H1 (cell line): ENCODE data around the gene ERO1A. TPM values are rescaled to one million over a fixed set of nuclear protein-coding genes. Genes with fewer than 3 reads are reported as not detected.

Source experiments
- CTCF ChIA-PET: fragments of 300-600 bp; sonication (Branson Sonifier 250); formaldehyde crosslinking; loops from one replicate; lab custom pipeline; 2021; ENCODE audit not compliant: partially characterized antibody; lab: Charles Lee
- POLR2A ChIA-PET: fragments of 300-600 bp; sonication (Branson Sonifier 250); formaldehyde crosslinking; loops from one replicate; lab custom pipeline; 2021; ENCODE audit warnings: inconsistent platforms; ENCODE audit not compliant: partially characterized antibody; lab: Charles Lee
- DNase-seq, 2 experiments: peaks; one replicate each; pipeline versions ENCODE4 v3.0.0 to v3.0.0-alpha.2; 2010 to 2022; ENCODE audit warnings: low spot score in 2 of 2, low read depth in 1 of 2, mixed read lengths in 1 of 2
- FAIRE-seq: peaks from 2 replicates; lab custom pipeline; 2011; peaks lifted over from hg19 to GRCh38; lab: Jason Lieb, UNC
- H2AFZ ChIP-seq: 2 replicates; pipeline ENCODE4 v1.8.1; 2012; ENCODE audit warnings: low read length, inconsistent platforms
- H2AK5ac ChIP-seq: 2 replicates; pipeline ENCODE4 v1.6.1; 2013; ENCODE audit warnings: low read depth, low read length
- H2BK120ac ChIP-seq: replicated peaks from 2 replicates; pipeline ENCODE3; 2013; ENCODE audit warnings: low read depth, low read length, inconsistent platforms
- H2BK12ac ChIP-seq: 2 replicates; pipeline ENCODE4 v1.6.1; 2013; ENCODE audit warnings: low read depth, low read length
- H2BK15ac ChIP-seq: 2 replicates; pipeline ENCODE4 v1.6.1; 2013; ENCODE audit warnings: low read length
- H2BK20ac ChIP-seq: 2 replicates; pipeline ENCODE4 v1.6.1; 2013; ENCODE audit warnings: low read length
- H2BK5ac ChIP-seq: 2 replicates; pipeline ENCODE4 v1.6.1; 2013; ENCODE audit warnings: low read depth, low read length
- H3K14ac ChIP-seq: 2 replicates; pipeline ENCODE4 v1.6.1; 2013; ENCODE audit warnings: inconsistent platforms; ENCODE audit not compliant: insufficient read length
- H3K18ac ChIP-seq: 2 replicates; pipeline ENCODE4 v1.6.1; 2013; ENCODE audit warnings: low read length; ENCODE audit errors: extremely low read depth
- H3K23ac ChIP-seq: 2 replicates; pipeline ENCODE4 v1.6.1; 2013; ENCODE audit warnings: inconsistent platforms; ENCODE audit not compliant: insufficient read length
- H3K23me2 ChIP-seq: 2 replicates; pipeline ENCODE4 v1.6.1; 2013; ENCODE audit warnings: low read depth, low read length
- H3K27ac ChIP-seq: 2 replicates; pipeline ENCODE4 v1.6.1; 2011; ENCODE audit warnings: low read depth, low read length, inconsistent platforms
- H3K27me3 ChIP-seq, 4 experiments: replicated peaks in 1 of 4; 1 replicate in 1 of 4; 2 replicates in 3 of 4; pipeline versions ENCODE4 v1.6.1 to v1.8.1; 2011 to 2013; ENCODE audit warnings: low read length in 3 of 4, mild to moderate bottlenecking in 3 of 4, inconsistent platforms in 2 of 4, mixed read lengths in 2 of 4, moderate library complexity in 1 of 4; ENCODE audit not compliant: control insufficient read depth in 3 of 4, insufficient read depth in 3 of 4; ENCODE audit errors: extremely low read depth in 1 of 4
- H3K36me3 ChIP-seq, 4 experiments: 2 replicates each; pipeline versions ENCODE4 v1.6.1 to v1.8.1; 2011 to 2013; ENCODE audit warnings: mild to moderate bottlenecking in 4 of 4, low read length in 3 of 4, moderate library complexity in 2 of 4, control low read depth in 1 of 4, inconsistent platforms in 1 of 4; ENCODE audit not compliant: insufficient read depth in 4 of 4, control insufficient read depth in 2 of 4
- H3K4ac ChIP-seq: replicated peaks from 2 replicates; pipeline ENCODE3; 2013; ENCODE audit warnings: low read length, low read depth, mixed read lengths, inconsistent platforms; ENCODE audit not compliant: insufficient read length
- H3K4me1 ChIP-seq, 4 experiments: replicated peaks in 1 of 4; 1 replicate in 1 of 4; 2 replicates in 3 of 4; pipeline versions ENCODE4 v1.6.1 to v1.8.1; 2011 to 2013; ENCODE audit warnings: low read length in 3 of 4, inconsistent platforms in 2 of 4, mixed read lengths in 1 of 4; ENCODE audit not compliant: insufficient read depth in 4 of 4, control insufficient read depth in 3 of 4
- H3K4me2 ChIP-seq, 2 experiments: 2 replicates each; pipeline versions ENCODE4 v1.6.1 to v1.8.1; 2011 to 2013; ENCODE audit warnings: low read depth in 2 of 2, low read length in 2 of 2, control low read depth in 1 of 2, inconsistent platforms in 1 of 2, mild to moderate bottlenecking in 1 of 2; ENCODE audit not compliant: insufficient read depth in 1 of 2
- H3K4me3 ChIP-seq, 4 experiments: fragments of 200-600, 300-600 bp in 1 of 4; sonication (generic), shearing (Covaris generic), sonication (Bioruptor Twin) in 1 of 4; 2 replicates each; pipeline versions ENCODE4 v1.5.1 to v1.8.1; 2011 to 2016; ENCODE audit warnings: low read length in 4 of 4, low read depth in 3 of 4, control low read depth in 2 of 4, inconsistent platforms in 2 of 4, mild to moderate bottlenecking in 2 of 4, mixed read lengths in 1 of 4, moderate library complexity in 1 of 4; ENCODE audit not compliant: insufficient read depth in 2 of 4; ENCODE audit errors: extremely low read depth in 1 of 4
- H3K56ac ChIP-seq: replicated peaks from 2 replicates; pipeline ENCODE3; 2013; ENCODE audit warnings: low read depth, mild to moderate bottlenecking, mixed read lengths, low read length, inconsistent platforms; ENCODE audit not compliant: insufficient read length
- H3K79me1 ChIP-seq: 2 replicates; pipeline ENCODE4 v1.6.1; 2013; ENCODE audit warnings: low read depth, low read length, control low read depth
- H3K79me2 ChIP-seq, 2 experiments: 2 replicates each; pipeline versions ENCODE4 v1.6.1 to v1.8.1; 2012 to 2013; ENCODE audit warnings: low read length in 2 of 2, mild to moderate bottlenecking in 2 of 2, inconsistent platforms in 1 of 2; ENCODE audit not compliant: insufficient read depth in 2 of 2, control insufficient read depth in 1 of 2
- H3K9ac ChIP-seq, 4 experiments: replicated peaks in 1 of 4; 1 replicate in 1 of 4; 2 replicates in 3 of 4; pipeline versions ENCODE4 v1.6.1 to v1.8.1; 2011 to 2013; ENCODE audit warnings: low read depth in 3 of 4, low read length in 3 of 4, control low read depth in 2 of 4, mild to moderate bottlenecking in 2 of 4, moderate library complexity in 2 of 4, inconsistent platforms in 1 of 4; ENCODE audit errors: extremely low read depth in 1 of 4
- H3K9me3 ChIP-seq, 2 experiments: 2 replicates each; pipeline versions ENCODE4 v1.6.1 to v1.8.1; 2012 to 2013; ENCODE audit warnings: mild to moderate bottlenecking in 2 of 2, moderate library complexity in 2 of 2, control low read depth in 1 of 2, inconsistent platforms in 1 of 2, low read depth in 1 of 2, low read length in 1 of 2, mixed read lengths in 1 of 2; ENCODE audit not compliant: insufficient read depth in 2 of 2
- H4K20me1 ChIP-seq, 2 experiments: replicated peaks in 1 of 2; 2 replicates each; pipeline versions ENCODE3 to v1.8.1; 2011 to 2013; ENCODE audit warnings: inconsistent platforms in 2 of 2, low read length in 2 of 2, mild to moderate bottlenecking in 1 of 2; ENCODE audit not compliant: insufficient read depth in 2 of 2, control insufficient read depth in 1 of 2
- H4K5ac ChIP-seq: 2 replicates; pipeline ENCODE4 v1.6.1; 2013; ENCODE audit warnings: low read length, low read depth, mixed read lengths, inconsistent platforms; ENCODE audit not compliant: insufficient read length
- H4K8ac ChIP-seq: 2 replicates; pipeline ENCODE4 v1.8.0; 2013; ENCODE audit warnings: mild to moderate bottlenecking, moderate library complexity, low read length, inconsistent platforms; ENCODE audit not compliant: insufficient read depth; ENCODE audit errors: extremely low read depth
- H4K91ac ChIP-seq: replicated peaks from 2 replicates; pipeline ENCODE3; 2013; ENCODE audit warnings: low read length, mixed read lengths, inconsistent platforms; ENCODE audit not compliant: insufficient read length
- CBX8 ChIP-seq: fragments of 300-800, 300-1000 bp; sonication (generic); IDR thresholded peaks from 2 replicates; pipeline ENCODE4 v1.7.1; 2016; ENCODE audit warnings: low read depth, low read length, borderline replicate concordance
- CEBPB ChIP-seq: IDR thresholded peaks from 2 replicates; pipeline ENCODE4 v1.6.1; 2012; ENCODE audit warnings: low read depth, low read length
- EGR1 ChIP-seq: IDR thresholded peaks from 2 replicates; pipeline ENCODE4 v1.6.1; 2011; ENCODE audit warnings: low read depth, low read length, borderline replicate concordance
- JUN ChIP-seq: IDR thresholded peaks from 2 replicates; pipeline ENCODE4 v1.6.1; 2011; ENCODE audit warnings: low read depth, mild to moderate bottlenecking, improper control_type of control experiment, low read length
- KDM1A ChIP-seq: fragments of 200-600, 300-600 bp; sonication (generic); IDR thresholded peaks from 2 replicates; pipeline ENCODE4 v1.7.1; 2016; ENCODE audit warnings: mild to moderate bottlenecking, low read length, borderline replicate concordance
- KDM5A ChIP-seq: fragments of 200-600 bp; IDR thresholded peaks from 2 replicates; pipeline ENCODE4 v1.7.1; 2012; ENCODE audit warnings: mild to moderate bottlenecking, low read length, inconsistent platforms, mixed read lengths
- POLR2A ChIP-seq, 2 experiments: IDR thresholded peaks; 1 replicate in 1 of 2; 2 replicates in 1 of 2; pipeline ENCODE4 v1.6.1; 2011; ENCODE audit warnings: low read depth in 2 of 2, low read length in 2 of 2, mild to moderate bottlenecking in 2 of 2; ENCODE audit errors: control extremely low read depth in 1 of 2
- POLR2AphosphoS5 ChIP-seq: IDR thresholded peaks from 2 replicates; pipeline ENCODE4 v1.6.1; 2011; ENCODE audit warnings: low read depth, low read length
- POU5F1 ChIP-seq: IDR thresholded peaks from 2 replicates; pipeline ENCODE4 v1.6.1; 2011; ENCODE audit warnings: low read depth, mild to moderate bottlenecking, low read length, moderate library complexity
- RBBP5 ChIP-seq: IDR thresholded peaks from 2 replicates; pipeline ENCODE4 v1.7.1; 2012; ENCODE audit warnings: low read depth, mild to moderate bottlenecking, inconsistent platforms, low read length, moderate library complexity, borderline replicate concordance
- SP1 ChIP-seq: IDR thresholded peaks from 2 replicates; pipeline ENCODE4 v1.6.1; 2011; ENCODE audit warnings: low read depth, low read length
- WGBS, 2 experiments: shearing (Covaris generic) in 1 of 2; methylation state at CpG; one replicate each; pipeline versions ENCODE4 v1.1.6 to v1.1.7; 2013 to 2015; ENCODE audit warnings: low lambda C conversion rate in 2 of 2, mixed read lengths in 2 of 2, inconsistent platforms in 1 of 2, low coverage in 1 of 2, missing lambda C conversion rate in 1 of 2; ENCODE audit not compliant: insufficient replicate concordance in 2 of 2, insufficient coverage in 1 of 2, insufficient read length in 1 of 2; ENCODE audit errors: extremely low coverage in 1 of 2, missing lambda C conversion rate in 1 of 2; 5-methylcytosine and 5-hydroxymethylcytosine counted together
- polyA plus RNA-seq, 7 experiments: library from polyadenylated mRNA; depleted of rRNA in 3 of 7; stranded (reverse) in 5 of 7; unstranded in 2 of 7; fragments of >200 nt in 5 of 7; fragments of 200-250 nt in 2 of 7; gene quantifications; 1 replicate in 5 of 7; 2 replicates in 1 of 7; 4 replicates in 1 of 7; pipeline versions ENCODE4 v1.2.1 to v1.2.3, GENCODE V29; 2011 to 2013; ENCODE audit warnings: missing spikeins in 2 of 7, mixed read lengths in 2 of 7
- total RNA-seq: library from RNA; stranded (reverse); fragmentation: NEBNext Ultra II Directional; extraction: Animal tissue kit (Norgen Biotek cat#: 25700); gene quantifications from 2 replicates; pipeline ENCODE4 v1.2.1, GENCODE V29; 2021
- TF ChIP-seq, protein P1 (sequence below), 3 experiments: IDR thresholded peaks; 1 replicate in 2 of 3; 2 replicates in 1 of 3; pipeline versions ENCODE4 v1.5.1 to v1.6.1; 2011; ENCODE audit warnings: low read length in 3 of 3, mild to moderate bottlenecking in 3 of 3, inconsistent platforms in 2 of 3, low read depth in 1 of 3, moderate library complexity in 1 of 3; ENCODE audit not compliant: insufficient read depth in 1 of 3; ENCODE audit errors: control extremely low read depth in 1 of 3

Gene ERO1A
- total and polyA plus RNA-seq, 2 of the 8 experiments (the other 6 are each of a cell fraction or from before 2014, with no cell fraction given): 15.7 to 42.0 TPM

DNA sequence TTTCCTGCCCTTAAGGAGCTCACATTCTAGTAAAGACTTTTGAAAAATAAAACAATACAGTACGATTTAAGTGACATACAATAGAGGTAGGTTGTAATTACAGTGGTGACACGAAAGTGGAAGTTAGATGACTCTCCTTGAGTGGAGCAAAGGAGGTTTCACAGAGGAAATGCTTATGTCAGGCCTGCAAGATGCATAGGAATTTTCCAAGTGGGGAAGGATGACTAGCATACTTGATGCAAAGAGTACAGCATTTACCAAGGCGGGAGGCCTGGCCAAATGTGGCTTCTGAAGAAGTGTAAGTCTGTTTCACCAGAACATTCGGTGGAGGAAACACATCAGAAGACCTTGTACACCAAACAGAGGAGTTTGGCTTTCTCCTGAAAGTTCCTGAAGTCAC, 55.2 kb downstream of the ERO1A start:
- no peak overlapping the region for H2BK20ac ChIP-seq
- H3K79me2 ChIP-seq: no peaks in the 10 kb centered on the region
- H3K4me3 ChIP-seq: no peak overlapping the region
- H3K18ac ChIP-seq: no peak overlapping the region
- H4K20me1 ChIP-seq: no peaks in the 10 kb centered on the region
- no peak overlapping the region for H3K23ac ChIP-seq
- no peak overlapping the region for H2BK5ac ChIP-seq
- no peak overlapping the region for H4K8ac ChIP-seq
- DNase-seq: no peak
- H3K36me3 ChIP-seq: peaks cover 0 to 16% (median 4%) of the 10 kb centered on the region in 4 experiments; a peak in 2 of 8 replicates
- TF ChIP-seq KDM1A (no peak), POLR2AphosphoS5 (no peak), EGR1 (no peak), CEBPB (no peak), SP1 (no peak), KDM5A (no peak), CBX8 (no peak), RBBP5 (no peak), JUN (no peak), POLR2A (IDR thresholded peaks at IDR 0.05; ENCODE audit: control extremely low read depth in 1 of 2, low read depth in 2 of 2, low read length in 2 of 2) (no peak), POU5F1 (no peak)
- TF ChIP-seq, protein P1, sequence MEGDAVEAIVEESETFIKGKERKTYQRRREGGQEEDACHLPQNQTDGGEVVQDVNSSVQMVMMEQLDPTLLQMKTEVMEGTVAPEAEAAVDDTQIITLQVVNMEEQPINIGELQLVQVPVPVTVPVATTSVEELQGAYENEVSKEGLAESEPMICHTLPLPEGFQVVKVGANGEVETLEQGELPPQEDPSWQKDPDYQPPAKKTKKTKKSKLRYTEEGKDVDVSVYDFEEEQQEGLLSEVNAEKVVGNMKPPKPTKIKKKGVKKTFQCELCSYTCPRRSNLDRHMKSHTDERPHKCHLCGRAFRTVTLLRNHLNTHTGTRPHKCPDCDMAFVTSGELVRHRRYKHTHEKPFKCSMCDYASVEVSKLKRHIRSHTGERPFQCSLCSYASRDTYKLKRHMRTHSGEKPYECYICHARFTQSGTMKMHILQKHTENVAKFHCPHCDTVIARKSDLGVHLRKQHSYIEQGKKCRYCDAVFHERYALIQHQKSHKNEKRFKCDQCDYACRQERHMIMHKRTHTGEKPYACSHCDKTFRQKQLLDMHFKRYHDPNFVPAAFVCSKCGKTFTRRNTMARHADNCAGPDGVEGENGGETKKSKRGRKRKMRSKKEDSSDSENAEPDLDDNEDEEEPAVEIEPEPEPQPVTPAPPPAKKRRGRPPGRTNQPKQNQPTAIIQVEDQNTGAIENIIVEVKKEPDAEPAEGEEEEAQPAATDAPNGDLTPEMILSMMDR (IDR thresholded peaks at IDR 0.05; ENCODE audit: control extremely low read depth in 1 of 3, insufficient read depth in 1 of 3, low read depth in 1 of 3, low read length in 3 of 3): no peak
- 89% methylated on average over 4 of the region's 4 CpGs; no CpG with 5 or more reads in 1 of the 2 experiments for WGBS, 2 experiments
- FAIRE-seq: no peak
- H3K79me1 ChIP-seq: no peaks in the 10 kb centered on the region
- H3K9me3 ChIP-seq: no peaks in the 10 kb centered on the region
- no peak overlapping the region for H2BK12ac ChIP-seq
- H3K23me2 ChIP-seq: no peaks in the 10 kb centered on the region; the same call in 1 of the 2 replicates
- H3K14ac ChIP-seq: no peak overlapping the region
- H4K91ac ChIP-seq: no peak overlapping the region
- H3K27me3 ChIP-seq: peaks cover 0 to 1% (median 0%) of the 10 kb centered on the region in 4 experiments; a peak in 1 of 7 replicates
- no peaks in the 10 kb centered on the region for H3K4me1 ChIP-seq
- H2BK15ac ChIP-seq: no peak overlapping the region
- H3K4me2 ChIP-seq: no peak overlapping the region
- H4K5ac ChIP-seq: no peak overlapping the region
- no peak overlapping the region for H3K27ac ChIP-seq
- H2AFZ ChIP-seq: no peak overlapping the region
- no peak overlapping the region for H2BK120ac ChIP-seq
- no peak overlapping the region for H2AK5ac ChIP-seq
- POLR2A ChIA-PET: no interaction called here
- H3K56ac ChIP-seq: no peak overlapping the region
- H3K4ac ChIP-seq: no peak overlapping the region
- no peak overlapping the region for H3K9ac ChIP-seq
- CTCF ChIA-PET: no interaction called here
